ENCODE data around the gene RPS15. TPM values are rescaled to one million over a fixed set of nuclear protein-coding genes. Genes with fewer than 3 reads are reported as not detected.

RPS15 gene
- total RNA-seq, 1 donor from 2014 or later: 1,455 TPM

DNA sequence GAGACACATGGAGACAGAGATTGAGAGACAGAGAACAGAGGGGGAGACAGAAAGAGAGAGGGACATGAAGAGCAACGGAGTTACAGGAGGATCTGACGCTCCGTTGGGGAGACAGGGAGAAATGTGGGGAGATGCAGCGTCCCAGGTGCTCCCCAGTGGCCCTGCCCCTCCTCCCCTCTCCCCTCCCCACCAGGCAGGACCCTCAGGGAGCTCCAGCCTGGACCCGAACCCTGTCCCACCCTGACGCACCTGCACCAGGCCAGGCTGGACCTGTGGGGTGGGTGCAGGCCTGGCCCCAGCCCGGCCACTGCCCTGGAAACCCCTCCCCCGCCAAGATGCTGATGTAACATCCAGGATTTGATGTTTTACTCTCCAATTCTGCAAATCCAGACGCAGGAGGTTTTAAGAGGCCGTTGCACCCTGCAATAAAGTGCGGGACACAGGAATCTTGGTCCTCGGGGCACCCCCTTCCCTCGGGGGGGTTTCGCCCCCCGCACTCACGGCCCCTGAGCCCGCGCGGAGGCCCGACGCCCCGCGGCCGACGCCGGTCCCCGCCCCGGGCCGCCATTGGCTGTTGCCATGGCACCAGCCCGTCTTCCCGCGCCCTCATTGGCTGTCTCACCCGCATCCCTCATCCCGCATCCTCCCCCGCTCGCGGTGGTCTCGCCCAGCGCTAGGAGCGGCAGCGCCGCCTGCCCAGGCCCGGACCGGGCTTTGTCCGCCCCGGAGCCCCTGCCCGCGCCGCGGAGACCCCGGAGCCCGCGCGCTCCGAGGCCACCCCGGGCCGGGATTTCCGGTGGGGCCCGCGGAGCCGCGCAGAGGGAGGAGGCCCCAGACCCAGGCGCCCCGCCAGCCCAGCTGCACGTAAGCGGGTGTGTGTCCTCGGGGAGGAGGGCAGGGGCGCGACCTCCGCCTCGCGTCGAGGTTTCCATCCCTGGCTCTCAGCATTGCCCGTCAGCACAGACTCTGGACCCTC is 11.6 kb downstream of the RPS15 start, which contains the start of gene APC2:
TSS of gene APC2 (plus strand) at position 655 of the 976 bp plus-strand sequence. CDS start 2,881 bp downstream, outside the sequence.
- Mint-ChIP-seq H3K9me3 (no peaks in the 10 kb centered on the region), H3K4me1 (ENCODE audit: low read depth) (peaks cover 7% of the 10 kb centered on the region), H3K27me3 (ENCODE audit: insufficient read depth) (peaks cover 46% of the 10 kb centered on the region), H3K4me3 (no peak within 1 kb of the TSS), H3K36me3 (ENCODE audit: low read depth) (no peaks in the 10 kb centered on the region), H3K27ac (no peak within 1 kb of the TSS)
- no peak for DNase-seq (ENCODE audit: low spot score)
- intact Hi-C loops (cut with micrococcal nuclease): loop anchor here (5.0 kb wide), 1 partner anchor 318 kb away; no protein-coding TSS in a partner anchor

- H3K4me3 Mint-ChIP-seq: no peak overlapping the region
- intact Hi-C loops (cut with micrococcal nuclease): no loop called here
- no peaks in the 10 kb centered on the region for H3K9me3 Mint-ChIP-seq
- H3K27me3 Mint-ChIP-seq (ENCODE audit: insufficient read depth): peaks cover 55% of the 10 kb centered on the region
- no peak overlapping the region for H3K27ac Mint-ChIP-seq
- peaks cover 12% of the 10 kb centered on the region for H3K4me1 Mint-ChIP-seq (ENCODE audit: low read depth)
- H3K36me3 Mint-ChIP-seq (ENCODE audit: low read depth): no peaks in the 10 kb centered on the region
- DNase-seq (ENCODE audit: low spot score): no peak
Measured at GRCh38 chr19:1450735-1451731, 12.8 kb downstream of the RPS15 start.

DNA sequence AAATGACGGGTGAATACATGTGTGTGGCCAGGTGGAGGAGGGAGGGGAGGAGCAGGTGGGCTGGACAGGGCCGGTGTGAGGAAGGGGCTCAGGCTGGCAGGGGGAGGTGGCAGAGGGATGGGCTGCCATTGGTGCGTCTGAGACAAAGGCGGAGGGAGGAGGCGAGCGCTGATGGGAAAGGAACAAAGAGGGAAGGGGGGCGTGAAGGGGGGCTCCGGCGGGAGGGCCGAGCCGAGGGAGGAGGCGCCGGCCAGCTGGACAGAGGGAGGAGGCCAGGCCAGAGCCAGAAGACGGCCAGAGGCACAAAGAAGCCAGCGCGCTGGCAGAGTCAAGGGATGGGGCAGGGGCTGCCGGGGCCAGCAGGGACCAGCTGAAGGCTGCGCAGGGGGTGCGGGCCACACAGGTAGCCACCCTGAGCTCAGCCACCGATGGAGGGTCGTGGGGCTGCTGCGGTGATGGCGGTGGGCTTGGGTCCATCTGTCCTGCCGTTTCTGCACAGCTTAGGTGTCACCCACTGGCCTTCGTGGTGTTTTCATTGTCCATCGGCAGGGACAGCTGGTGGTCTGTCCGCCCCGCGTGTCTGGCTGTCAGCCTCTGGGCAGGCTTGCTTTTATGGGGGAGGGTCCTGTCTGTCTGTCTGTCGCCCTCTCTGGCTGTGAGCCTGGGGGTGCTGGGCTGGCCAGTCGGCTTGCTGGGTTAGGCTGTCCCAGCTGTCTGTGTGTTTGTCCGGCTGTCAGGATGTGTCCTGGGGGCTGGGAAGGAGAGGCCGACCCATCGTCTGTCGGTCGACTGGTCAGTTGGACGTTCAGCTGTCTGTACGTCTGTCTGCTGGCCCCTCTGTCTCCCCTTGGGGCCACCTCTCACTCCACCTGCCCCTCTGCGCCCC is 14.0 kb downstream of the RPS15 start:
- Mint-ChIP-seq H3K27me3 (ENCODE audit: insufficient read depth) (peaks cover 52% of the 10 kb centered on the region), H3K9me3 (no peaks in the 10 kb centered on the region), H3K36me3 (ENCODE audit: low read depth) (no peaks in the 10 kb centered on the region), H3K27ac (no peak overlapping the region), H3K4me1 (ENCODE audit: low read depth) (peaks cover 12% of the 10 kb centered on the region), H3K4me3 (no peak overlapping the region)
- intact Hi-C loops (cut with micrococcal nuclease): no loop called here
- DNase-seq (ENCODE audit: low spot score): no peak

- intact Hi-C loops (cut with micrococcal nuclease): no loop called here
- H3K27ac Mint-ChIP-seq: no peak overlapping the region
- no peak overlapping the region for H3K4me3 Mint-ChIP-seq
- H3K9me3 Mint-ChIP-seq: no peaks in the 10 kb centered on the region
- no peak for DNase-seq (ENCODE audit: low spot score)
- H3K36me3 Mint-ChIP-seq (ENCODE audit: low read depth): no peaks in the 10 kb centered on the region
- peaks cover 12% of the 10 kb centered on the region for H3K4me1 Mint-ChIP-seq (ENCODE audit: low read depth)
- peaks cover 50% of the 10 kb centered on the region for H3K27me3 Mint-ChIP-seq (ENCODE audit: insufficient read depth)
Measured at GRCh38 chr19:1452802-1453524, 14.8 kb downstream of the RPS15 start.

DNA sequence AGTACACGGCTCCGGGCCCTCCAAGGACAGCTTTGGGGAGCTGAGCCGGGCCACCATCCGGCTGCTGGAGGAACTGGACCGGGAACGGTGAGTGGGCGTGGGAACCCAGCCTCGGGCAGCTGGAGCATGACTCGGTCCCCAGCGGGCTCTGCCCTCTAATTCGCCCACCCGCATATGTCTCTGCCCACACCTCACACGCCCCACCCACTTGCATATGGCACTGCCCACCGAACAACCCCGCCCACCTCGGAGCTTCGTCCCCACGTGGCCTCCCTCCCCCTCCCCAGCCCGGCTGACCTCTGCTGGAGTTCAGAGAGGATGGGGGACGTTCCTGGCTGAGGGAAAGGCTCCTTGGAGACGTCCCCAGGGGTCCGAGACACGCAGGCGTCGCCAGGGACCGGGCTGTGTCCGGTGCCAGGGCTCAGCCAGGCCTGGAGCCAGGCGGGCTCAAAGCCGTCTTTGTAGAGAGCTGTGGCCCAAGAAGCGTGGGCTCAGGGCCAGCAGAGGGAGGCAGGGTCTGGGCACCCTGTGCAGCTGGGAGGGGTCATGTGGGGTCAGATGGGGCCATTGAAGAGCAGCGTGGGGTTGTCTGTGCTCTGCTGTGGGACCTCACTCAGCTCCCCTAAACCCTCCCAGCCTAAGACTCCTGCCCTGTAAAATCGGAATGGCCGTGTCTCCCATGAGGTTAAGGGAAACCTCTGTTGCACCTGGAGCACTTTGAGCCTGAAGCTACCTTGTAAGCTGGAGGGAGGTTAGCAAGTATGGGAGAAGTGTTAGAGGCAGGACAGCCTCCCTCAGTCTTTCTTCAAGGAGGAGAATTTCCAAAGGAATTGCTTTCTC is 15.5 kb downstream of the RPS15 start:
- H3K27me3 Mint-ChIP-seq (ENCODE audit: insufficient read depth): peaks cover 47% of the 10 kb centered on the region
- no peak overlapping the region for H3K4me3 Mint-ChIP-seq
- H3K36me3 Mint-ChIP-seq (ENCODE audit: low read depth): no peaks in the 10 kb centered on the region
- intact Hi-C loops (cut with micrococcal nuclease): loop anchor here (2.0 kb wide), 1 partner anchor 17 kb away; no protein-coding TSS in a partner anchor
- no peak overlapping the region for H3K27ac Mint-ChIP-seq
- peaks cover 12% of the 10 kb centered on the region for H3K4me1 Mint-ChIP-seq (ENCODE audit: low read depth)
- H3K9me3 Mint-ChIP-seq: no peaks in the 10 kb centered on the region
- DNase-seq (ENCODE audit: low spot score): no peak

DNA sequence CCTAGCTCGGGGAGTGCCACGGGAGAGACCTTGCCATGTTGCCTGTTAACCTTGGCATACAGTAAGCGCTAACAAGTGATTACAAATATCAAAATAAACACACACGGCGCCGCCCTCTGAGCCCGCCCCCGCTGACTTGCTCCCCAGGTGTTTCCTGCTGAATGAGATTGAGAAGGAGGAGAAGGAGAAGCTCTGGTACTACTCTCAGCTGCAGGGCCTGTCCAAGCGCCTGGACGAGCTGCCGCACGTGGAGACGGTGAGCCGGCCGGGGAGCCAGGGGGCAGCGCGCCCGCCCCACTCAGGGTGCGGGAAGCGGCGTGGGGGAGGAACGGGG is 16.8 kb downstream of the RPS15 start:
- Mint-ChIP-seq H3K9me3 (no peaks in the 10 kb centered on the region), H3K27ac (no peak overlapping the region), H3K4me3 (no peak overlapping the region), H3K36me3 (ENCODE audit: low read depth) (no peaks in the 10 kb centered on the region), H3K4me1 (ENCODE audit: low read depth) (peaks cover 5% of the 10 kb centered on the region), H3K27me3 (ENCODE audit: insufficient read depth) (peaks cover 47% of the 10 kb centered on the region)
- intact Hi-C loops (cut with micrococcal nuclease): loop anchor here (1.0 to 2.0 kb wide), 2 partner anchors 10 to 16 kb away; no protein-coding TSS in a partner anchor
- no peak for DNase-seq (ENCODE audit: low spot score)

GRCh38 chr19:1455336-1456120 is 17.3 kb downstream of the RPS15 start:
- H3K4me3 Mint-ChIP-seq: no peak overlapping the region
- H3K9me3 Mint-ChIP-seq: no peaks in the 10 kb centered on the region
- H3K36me3 Mint-ChIP-seq (ENCODE audit: low read depth): no peaks in the 10 kb centered on the region
- H3K27ac Mint-ChIP-seq: peak overlapping the region; percentile 2
- H3K27me3 Mint-ChIP-seq (ENCODE audit: insufficient read depth): peaks cover 44% of the 10 kb centered on the region
- peaks cover 5% of the 10 kb centered on the region for H3K4me1 Mint-ChIP-seq (ENCODE audit: low read depth)
- DNase-seq (ENCODE audit: low spot score): peak; percentile 49
- intact Hi-C loops (cut with micrococcal nuclease): loop anchor here (1.0 to 2.0 kb wide), 2 partner anchors 10 to 15 kb away; no protein-coding TSS in a partner anchor

- no peak overlapping the region for H3K27ac Mint-ChIP-seq
- H3K36me3 Mint-ChIP-seq (ENCODE audit: low read depth): no peaks in the 10 kb centered on the region
- peaks cover 37% of the 10 kb centered on the region for H3K27me3 Mint-ChIP-seq (ENCODE audit: insufficient read depth)
- no peak overlapping the region for H3K4me3 Mint-ChIP-seq
- no peaks in the 10 kb centered on the region for H3K9me3 Mint-ChIP-seq
- peaks cover 5% of the 10 kb centered on the region for H3K4me1 Mint-ChIP-seq (ENCODE audit: low read depth)
- no peak for DNase-seq (ENCODE audit: low spot score)
- intact Hi-C loops (cut with micrococcal nuclease): no loop called here
Measured at GRCh38 chr19:1456121-1456900, 18.1 kb downstream of the RPS15 start.

DNA sequence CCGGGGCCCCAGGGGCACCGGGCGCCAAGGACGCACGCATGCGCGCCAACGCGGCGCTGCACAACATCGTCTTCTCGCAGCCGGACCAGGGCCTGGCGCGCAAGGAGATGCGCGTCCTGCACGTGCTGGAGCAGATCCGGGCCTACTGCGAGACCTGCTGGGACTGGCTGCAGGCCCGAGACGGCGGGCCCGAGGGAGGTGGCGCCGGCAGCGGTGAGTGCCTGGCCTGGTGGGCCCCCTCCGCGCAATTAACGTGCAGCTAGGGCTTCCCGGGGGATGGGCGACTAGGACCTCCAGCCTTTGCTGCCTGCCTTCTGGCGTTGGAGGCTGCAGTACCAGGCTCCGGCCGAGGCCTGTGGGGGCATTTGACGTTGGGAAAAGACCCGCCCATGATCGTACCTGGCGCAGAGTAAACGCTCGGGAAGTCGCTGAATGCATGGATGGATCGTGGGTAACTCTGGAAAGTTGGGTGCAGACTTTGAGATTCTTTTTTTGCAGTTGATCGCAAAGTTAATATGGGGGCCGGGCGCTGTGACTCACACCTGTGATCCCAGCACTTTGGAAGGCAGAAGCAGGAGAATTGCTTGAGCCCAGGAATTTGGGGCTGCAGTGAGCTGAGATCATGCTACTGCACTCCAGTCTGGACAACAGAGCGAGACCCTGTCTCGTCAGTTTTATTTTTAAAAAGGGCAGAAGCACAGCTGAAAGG is 19.0 kb downstream of the RPS15 start:
- Mint-ChIP-seq H3K4me3 (no peak overlapping the region), H3K4me1 (ENCODE audit: low read depth) (peaks cover 5% of the 10 kb centered on the region), H3K27me3 (ENCODE audit: insufficient read depth) (peaks cover 37% of the 10 kb centered on the region), H3K9me3 (no peaks in the 10 kb centered on the region), H3K36me3 (ENCODE audit: low read depth) (no peaks in the 10 kb centered on the region), H3K27ac (no peak overlapping the region)
- no peak for DNase-seq (ENCODE audit: low spot score)
- intact Hi-C loops (cut with micrococcal nuclease): no loop called here

Measured in activated T-helper 1 cell treated with anti-CD3 and anti-CD28 coated beads, Interleukin-12 subunit alpha, Interleukin-12 subunit beta, Interleukin-2, Interleukin-4 antibody, amounts not matched to agents 30 ng/mL and 10 ng/mL and 1 ng/mL, durations not matched to agents 14 hours and 24 hours and 36 hours (primary cell).